Measurements from ENCODE around the gene OPRL1. TPM values are rescaled to one million over a fixed set of nuclear protein-coding genes. Genes with fewer than 3 reads are reported as not detected.

The OPRL1 gene
- total and polyA plus RNA-seq, 2 donors (not counting 1 experiment from before 2014, with no cell fraction given) = 3.5 to 6.2 TPM

GRCh38 chr20:64082820-64083377 lies 3.0 kb downstream of the OPRL1 start:
- peak overlapping the region; percentile 69 for H2AFZ ChIP-seq (ENCODE audit: insufficient read depth, low read depth, low read length, poor library complexity, severe bottlenecking)
- ATAC-seq (ENCODE audit: low read depth) = no peak
- TF ChIP-seq CTCF (IDR thresholded peaks at IDR 0.05) = no peak
- Mint-ChIP-seq H3K9me3 (ENCODE audit: insufficient read depth) (no peaks in the 10 kb centered on the region), H3K4me3 (peak overlapping the region; percentile 87), H3K27ac (peak overlapping the region; percentile 76), H3K4me1 (peaks cover 40% of the 10 kb centered on the region), H3K27me3 (peaks cover 5% of the 10 kb centered on the region)
- peak overlapping the region; percentile 61 for H3K9ac ChIP-seq (ENCODE audit: low read length)
- CTCF ChIA-PET = interaction anchor here (0.6 to 11.8 kb wide), 16 partner anchors 13 to 186 kb away, joined by 3 to 220 read pairs (median 8); partner anchors contain the start of genes NPBWR2, SAMD10 and TCEA2
- intact Hi-C loops (cut with micrococcal nuclease) = loop anchor here (1.0 to 5.0 kb wide), 4 partner anchors 17 to 101 kb away; partner anchors contain the start of gene PRPF6
- no peak for DNase-seq
- peaks cover 7% of the 10 kb centered on the region for H3K79me2 ChIP-seq (ENCODE audit: control insufficient read depth, insufficient read depth, low read length)
- H3K27me3 ChIP-seq (replicated peaks in 1 of 4; ENCODE audit: control extremely low read depth in 1 of 4, control insufficient read depth in 3 of 4, insufficient read depth in 4 of 4, low read length in 3 of 4) = peaks cover 0 to 11% (median 3%) of the 10 kb centered on the region in 4 experiments
- peaks cover 0 to 11% (median 0%) of the 10 kb centered on the region in 3 donors for H3K9me3 ChIP-seq (ENCODE audit: control extremely low read depth in 1 of 3, control insufficient read depth in 2 of 3, insufficient read depth in 1 of 3, low read length in 2 of 3)
- peak overlapping the region; percentile 96 for H3K4me2 ChIP-seq (replicated peaks; ENCODE audit: low read depth, low read length, poor library complexity, severe bottlenecking)
- peak overlapping the region in 4 of 5 experiments; percentile 32 to 62 (median 56) for H3K4me3 ChIP-seq (ENCODE audit: control extremely low read depth in 1 of 5, extremely low read depth in 1 of 5, insufficient read depth in 1 of 5, low read depth in 2 of 5, low read length in 4 of 5)
- peaks cover 40 to 49% of the 10 kb centered on the region in 2 donors for H3K4me1 ChIP-seq (ENCODE audit: control insufficient read depth in 2 of 2, insufficient read depth in 2 of 2, low read length in 2 of 2)
- POLR2A ChIA-PET = interaction anchor here (0.9 to 2.7 kb wide), 4 partner anchors 17 to 44 kb away, joined by 3 to 21 read pairs (median 3); partner anchors contain the start of genes NPBWR2 and TCEA2
- no peak overlapping the region for H3K27ac ChIP-seq (ENCODE audit: low read length in 2 of 2)
- peaks cover 23% of the 10 kb centered on the region for H4K20me1 ChIP-seq (ENCODE audit: control insufficient read depth, insufficient read depth, low read length, poor library complexity, severe bottlenecking)
- H3K36me3 ChIP-seq (replicated peaks in 1 of 2; ENCODE audit: control extremely low read depth in 1 of 2, control insufficient read depth in 1 of 2, extremely low read depth in 1 of 2, insufficient read depth in 2 of 2, low read length in 1 of 2) = no peaks in the 10 kb centered on the region
- WGBS (ENCODE audit: insufficient coverage) = 7% methylated on average over 6 of the region's 13 CpGs

- ChIA-PET CTCF (interaction anchor here (0.7 to 11.8 kb wide), 16 partner anchors 13 to 217 kb away, joined by 3 to 220 read pairs (median 6); partner anchors contain the start of genes NPBWR2, SAMD10 and TCEA2), POLR2A (interaction anchor here (0.7 to 2.7 kb wide), 6 partner anchors 16 to 45 kb away, joined by 3 to 21 read pairs (median 4); partner anchors contain the start of genes NPBWR2 and TCEA2)
- H3K36me3 ChIP-seq (replicated peaks in 1 of 2; ENCODE audit: control extremely low read depth in 1 of 2, control insufficient read depth in 1 of 2, extremely low read depth in 1 of 2, insufficient read depth in 2 of 2, low read length in 1 of 2) = no peaks in the 10 kb centered on the region
- Mint-ChIP-seq H3K4me3 (peak overlapping the region; percentile 87), H3K4me1 (peaks cover 39% of the 10 kb centered on the region), H3K27ac (peak overlapping the region; percentile 76), H3K9me3 (ENCODE audit: insufficient read depth) (no peaks in the 10 kb centered on the region), H3K27me3 (peaks cover 5% of the 10 kb centered on the region)
- peaks cover 23% of the 10 kb centered on the region for H4K20me1 ChIP-seq (ENCODE audit: control insufficient read depth, insufficient read depth, low read length, poor library complexity, severe bottlenecking)
- peaks cover 0 to 16% (median 0%) of the 10 kb centered on the region in 3 donors for H3K9me3 ChIP-seq (ENCODE audit: control extremely low read depth in 1 of 3, control insufficient read depth in 2 of 3, insufficient read depth in 1 of 3, low read length in 2 of 3)
- ATAC-seq (ENCODE audit: low read depth) = peak; percentile 34
- H3K9ac ChIP-seq (ENCODE audit: low read length) = peak overlapping the region; percentile 61
- H3K27me3 ChIP-seq (replicated peaks in 1 of 4; ENCODE audit: control extremely low read depth in 1 of 4, control insufficient read depth in 3 of 4, insufficient read depth in 4 of 4, low read length in 3 of 4) = peaks cover 0 to 11% (median 3%) of the 10 kb centered on the region in 4 experiments
- H2AFZ ChIP-seq (ENCODE audit: insufficient read depth, low read depth, low read length, poor library complexity, severe bottlenecking) = peak overlapping the region; percentile 69
- H3K4me1 ChIP-seq (ENCODE audit: control insufficient read depth in 2 of 2, insufficient read depth in 2 of 2, low read length in 2 of 2) = peaks cover 40 to 44% of the 10 kb centered on the region in 2 donors
- H3K79me2 ChIP-seq (ENCODE audit: control insufficient read depth, insufficient read depth, low read length) = peaks cover 7% of the 10 kb centered on the region
- TF ChIP-seq EZH2 (IDR thresholded peaks at IDR 0.05; ENCODE audit: borderline replicate concordance, insufficient read depth, low read depth, low read length, poor library complexity, severe bottlenecking) = no peak
- peak; percentile 69 for TF ChIP-seq CTCF (IDR thresholded peaks at IDR 0.05)
- H3K4me2 ChIP-seq (replicated peaks; ENCODE audit: low read depth, low read length, poor library complexity, severe bottlenecking) = peak overlapping the region; percentile 96
- H3K27ac ChIP-seq (ENCODE audit: low read length in 2 of 2) = no peak overlapping the region
- DNase-seq = peak; percentile 85
- H3K4me3 ChIP-seq (ENCODE audit: control extremely low read depth in 1 of 5, extremely low read depth in 1 of 5, insufficient read depth in 1 of 5, low read depth in 2 of 5, low read length in 4 of 5) = peak overlapping the region in 4 of 5 experiments; percentile 32 to 62 (median 56)
- intact Hi-C loops (cut with micrococcal nuclease) = loop anchor here (1.0 to 5.0 kb wide), 4 partner anchors 17 to 101 kb away; partner anchors contain the start of gene PRPF6
- under 1% methylated on average over 52 of the region's 52 CpGs for WGBS (ENCODE audit: insufficient coverage)
Observed at GRCh38 chr20:64083378-64083803, 3.5 kb downstream of the OPRL1 start.

Measured in B cell (primary cell).